Activated gamma-delta T cell treated with anti-CD3 and anti-CD28 coated beads, Interleukin-2, amount 50 U/mL, for 16 hours (primary cell): Measurements from ENCODE around the gene SRPRB.
"Not testable (repeated sequence)": the region's sequence is repeated elsewhere in the genome, so short reads cannot be mapped to it uniquely, and the experiment has no call there.

ENCODE experiments used
- DNase-seq: peaks from one replicate; pipeline ENCODE4 v3.0.0-alpha.2; 2020; ENCODE audit warnings: low read depth

SRPRB gene

GRCh38 chr3:133777807-133778568 lies 27.6 kb upstream of the SRPRB start:
- no peak for DNase-seq

GRCh38 chr3:133779626-133780203 lies 25.9 kb upstream of the SRPRB start:
- DNase-seq, result no peak

- DNase-seq, result not testable (repeated sequence)
Observed at GRCh38 chr3:133780756-133781155, 24.9 kb upstream of the SRPRB start.

GRCh38 chr3:133781570-133781969 lies 24.0 kb upstream of the SRPRB start:
- no peak for DNase-seq

GRCh38 chr3:133782454-133782853 lies 23.2 kb upstream of the SRPRB start:
- no peak for DNase-seq

GRCh38 chr3:133783762-133784161 lies 21.9 kb upstream of the SRPRB start:
- DNase-seq, result no peak

- DNase-seq, result no peak
Observed at GRCh38 chr3:133788024-133788423, 17.6 kb upstream of the SRPRB start.

GRCh38 chr3:133792171-133792763 lies 13.3 kb upstream of the SRPRB start:
- DNase-seq, result no peak

GRCh38 chr3:133797396-133798105 lies 8.1 kb upstream of the SRPRB start:
- no peak for DNase-seq

GRCh38 chr3:133799794-133800585 lies 5.6 kb upstream of the SRPRB start:
- DNase-seq, result no peak

- DNase-seq, result no peak
Observed at GRCh38 chr3:133803469-133803868, 2.1 kb upstream of the SRPRB start.

- DNase-seq, result no peak
Observed at GRCh38 chr3:133804896-133805295, 719 bp upstream of the SRPRB start.

GRCh38 chr3:133805384-133805701 lies 272 bp upstream of the SRPRB start:
- no peak for DNase-seq

GRCh38 chr3:133812872-133813271 lies 7.3 kb downstream of the SRPRB start:
- DNase-seq, result no peak

GRCh38 chr3:133815386-133815785 lies 9.8 kb downstream of the SRPRB start:
- no peak for DNase-seq

GRCh38 chr3:133820129-133820528 lies 14.5 kb downstream of the SRPRB start:
- no peak for DNase-seq

GRCh38 chr3:133820889-133821675 lies 15.5 kb downstream of the SRPRB start:
- no peak for DNase-seq

- DNase-seq, result no peak
Observed at GRCh38 chr3:133821767-133822638, 16.4 kb downstream of the SRPRB start.

- DNase-seq, result no peak
Observed at GRCh38 chr3:133824961-133825485, 19.4 kb downstream of the SRPRB start.
